ENCODE data around the gene CRLF1.

The CRLF1 gene

DNA sequence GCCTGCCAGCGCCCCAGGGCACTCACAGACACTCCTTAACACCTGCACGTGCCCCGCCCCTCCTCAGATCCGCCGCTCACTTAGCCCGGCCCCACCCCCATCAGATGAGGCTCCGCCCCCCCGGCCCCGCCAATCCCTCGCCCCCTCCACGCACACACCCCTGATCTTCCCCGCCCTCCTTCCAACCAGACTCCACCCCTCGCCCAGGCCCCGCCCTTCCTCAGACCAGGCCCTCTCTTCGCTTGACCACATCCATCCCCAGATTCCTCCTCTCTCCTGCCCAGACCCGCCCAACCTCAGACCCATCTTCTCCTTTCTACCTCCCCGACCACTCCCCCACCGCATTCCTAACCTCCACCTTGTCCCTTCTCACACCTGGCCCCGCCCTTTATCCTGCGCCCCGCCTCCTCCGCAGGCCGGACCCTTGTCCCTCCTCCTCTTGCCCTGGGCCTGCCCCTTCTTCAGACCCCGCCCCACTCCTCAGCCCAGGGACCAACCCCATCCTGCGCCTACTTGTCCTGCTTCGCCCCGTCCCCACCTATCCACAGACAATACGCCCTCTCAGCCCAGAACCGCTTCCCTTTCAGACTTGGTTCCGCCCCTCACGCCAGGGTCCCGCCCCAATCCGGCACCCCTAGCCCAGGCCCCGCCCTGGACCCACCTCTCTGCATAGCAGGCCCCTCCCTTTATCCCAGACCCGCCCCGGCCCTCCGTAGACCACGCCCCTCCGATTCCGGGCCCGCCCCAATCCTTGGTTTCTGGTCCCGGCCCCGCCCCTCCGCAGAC, 29.8 kb upstream of the CRLF1 start:
- DNase-seq: peak; percentile 95

GRCh38 chr19:18635831-18636182, 29.2 kb upstream of the CRLF1 start:
- no peak for DNase-seq

DNA sequence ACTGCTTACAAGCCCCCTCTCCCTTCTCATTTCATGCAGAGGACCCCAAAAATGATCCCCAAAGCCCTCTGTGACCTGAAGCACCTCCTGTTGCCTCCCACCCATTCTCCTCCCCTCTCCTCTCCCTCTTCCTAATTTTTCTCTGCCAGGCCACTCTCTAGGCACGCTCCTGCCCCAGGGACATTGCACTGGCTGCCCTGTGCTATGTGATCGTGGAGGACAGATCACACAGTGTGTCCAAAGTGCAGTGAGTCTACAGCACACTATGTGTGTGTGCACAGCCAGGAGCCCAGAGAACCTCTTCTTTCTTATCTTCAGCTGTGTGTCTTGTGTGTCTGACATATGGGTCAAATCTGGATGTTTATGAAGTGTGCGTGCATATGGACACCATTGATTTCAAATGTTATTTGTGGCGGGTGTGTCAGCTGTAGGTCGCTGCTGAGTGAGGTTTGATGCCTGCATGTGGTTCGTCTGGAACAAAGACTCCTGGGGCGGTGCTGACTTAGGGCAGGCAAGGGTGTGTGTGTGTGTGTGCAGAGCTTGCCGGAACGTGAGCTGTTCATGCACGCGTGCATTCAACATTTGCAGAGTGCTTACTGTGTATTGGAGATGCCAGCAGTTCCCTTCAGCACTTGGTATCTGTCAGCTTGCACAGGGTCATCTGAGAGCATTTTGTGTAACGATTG, 28.2 kb upstream of the CRLF1 start:
- no peak for DNase-seq

- no peak for DNase-seq
These were observed 26.7 kb upstream of the CRLF1 start for GRCh38 chr19:18633321-18633720.

- no peak for DNase-seq
These were observed 22.8 kb upstream of the CRLF1 start for GRCh38 chr19:18629166-18630088.

- DNase-seq: no peak
These were observed 20.3 kb upstream of the CRLF1 start for GRCh38 chr19:18626906-18627305.

GRCh38 chr19:18620902-18621301, 14.3 kb upstream of the CRLF1 start:
- no peak for DNase-seq

- no peak for DNase-seq
These were observed 13.7 kb upstream of the CRLF1 start for GRCh38 chr19:18620311-18620710.

GRCh38 chr19:18618236-18618635, 11.6 kb upstream of the CRLF1 start:
- no peak for DNase-seq

DNA sequence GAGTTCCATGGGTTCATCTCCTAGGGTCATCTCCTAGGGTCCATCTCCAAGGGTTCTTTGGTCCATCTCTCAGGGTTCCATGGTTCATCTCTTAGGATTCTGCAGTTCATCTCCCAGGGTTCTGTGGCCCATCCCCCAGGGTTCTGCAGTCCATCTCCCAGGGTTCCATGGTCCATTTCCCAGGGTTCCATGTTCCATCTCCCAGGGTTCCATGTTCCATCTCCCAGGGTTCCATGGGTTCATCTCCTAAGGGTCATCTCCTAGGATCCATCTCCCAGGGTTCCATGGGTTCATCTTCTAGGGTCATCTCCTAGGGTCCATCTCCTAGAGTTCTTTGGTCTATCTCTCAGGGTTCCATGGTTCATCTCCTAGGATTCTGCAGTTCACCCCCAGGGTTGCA, 11.0 kb upstream of the CRLF1 start:
- no peak for DNase-seq

GRCh38 chr19:18616023-18616422, 9.4 kb upstream of the CRLF1 start:
- DNase-seq: no peak

DNA sequence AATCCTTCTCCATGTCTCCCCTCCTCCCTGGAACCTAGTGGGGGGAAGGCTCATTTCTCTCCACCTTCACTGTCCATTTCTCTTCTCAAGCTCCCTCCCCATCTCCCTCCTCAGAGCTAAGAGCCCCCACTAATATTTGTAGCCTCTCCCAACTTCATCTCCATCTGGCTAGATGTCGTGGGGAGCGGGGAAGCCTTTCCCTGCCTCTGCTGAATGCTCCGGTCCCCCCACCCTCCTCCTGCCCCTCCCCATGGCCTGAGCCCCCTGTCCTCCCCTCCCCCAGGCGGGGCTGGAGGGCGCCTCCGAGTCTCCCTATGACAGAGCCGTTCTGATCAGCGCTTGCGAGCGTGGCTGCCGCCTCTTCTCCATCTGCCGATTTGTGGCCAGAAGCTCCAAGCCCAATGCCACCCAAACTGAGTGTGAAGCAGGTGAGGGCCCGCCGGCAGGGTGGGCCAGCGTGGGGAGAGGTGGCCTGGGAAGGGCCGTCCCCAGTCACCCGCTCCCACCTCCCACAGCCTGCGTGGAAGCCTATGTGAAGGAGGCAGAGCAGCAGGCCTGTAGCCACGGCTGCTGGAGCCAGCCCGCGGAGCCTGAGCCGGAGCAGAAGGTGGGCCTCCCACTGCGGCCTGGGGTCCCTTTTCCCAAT, 7.1 kb upstream of the CRLF1 start:
- no peak for DNase-seq

DNA sequence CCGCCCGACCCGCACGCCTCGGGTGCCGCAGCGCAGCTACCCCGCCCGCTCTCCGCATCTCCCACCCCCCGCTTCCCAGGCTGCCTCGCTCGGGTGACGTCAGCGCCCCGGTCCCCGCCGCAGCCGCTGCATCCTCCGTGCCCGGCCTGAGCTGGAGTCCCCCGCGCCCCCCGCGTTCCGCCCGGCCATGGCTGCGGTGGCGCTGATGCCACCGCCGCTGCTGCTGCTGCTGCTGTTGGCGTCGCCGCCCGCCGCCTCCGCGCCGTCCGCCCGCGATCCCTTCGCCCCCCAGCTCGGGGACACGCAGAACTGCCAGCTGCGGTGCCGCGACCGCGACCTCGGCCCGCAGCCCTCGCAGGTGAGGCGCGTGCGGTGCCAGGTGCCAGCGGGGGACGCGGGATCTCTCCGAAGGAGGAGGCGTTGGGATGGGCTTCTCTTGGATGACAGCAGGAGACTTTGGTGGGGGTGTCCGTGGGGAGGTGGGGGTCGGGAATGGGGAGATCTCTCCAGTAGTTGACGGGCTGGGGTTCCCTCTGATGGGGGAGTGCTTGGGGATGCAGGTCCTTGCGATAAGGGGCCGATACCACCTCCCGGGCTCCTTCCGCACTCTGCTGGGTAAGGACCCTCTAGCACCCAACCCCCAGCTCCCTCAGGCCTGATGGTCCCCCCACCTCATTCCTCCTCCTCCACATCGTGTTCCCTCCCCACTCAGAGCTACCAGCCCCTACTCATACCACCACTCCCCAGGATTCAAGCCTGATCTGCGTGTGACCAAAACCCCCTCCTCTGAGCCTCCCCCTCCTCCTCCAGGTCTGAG, 6.4 kb upstream of the CRLF1 start, which contains the start of gene TMEM59L:
Gene TMEM59L (plus strand): TSS at position 99 of the 817 bp plus-strand sequence. CDS start 89 bp downstream, at position 188.
- peak; percentile 41 for DNase-seq

- DNase-seq: no peak
These were observed 5.6 kb upstream of the CRLF1 start for GRCh38 chr19:18612051-18612771.

DNA sequence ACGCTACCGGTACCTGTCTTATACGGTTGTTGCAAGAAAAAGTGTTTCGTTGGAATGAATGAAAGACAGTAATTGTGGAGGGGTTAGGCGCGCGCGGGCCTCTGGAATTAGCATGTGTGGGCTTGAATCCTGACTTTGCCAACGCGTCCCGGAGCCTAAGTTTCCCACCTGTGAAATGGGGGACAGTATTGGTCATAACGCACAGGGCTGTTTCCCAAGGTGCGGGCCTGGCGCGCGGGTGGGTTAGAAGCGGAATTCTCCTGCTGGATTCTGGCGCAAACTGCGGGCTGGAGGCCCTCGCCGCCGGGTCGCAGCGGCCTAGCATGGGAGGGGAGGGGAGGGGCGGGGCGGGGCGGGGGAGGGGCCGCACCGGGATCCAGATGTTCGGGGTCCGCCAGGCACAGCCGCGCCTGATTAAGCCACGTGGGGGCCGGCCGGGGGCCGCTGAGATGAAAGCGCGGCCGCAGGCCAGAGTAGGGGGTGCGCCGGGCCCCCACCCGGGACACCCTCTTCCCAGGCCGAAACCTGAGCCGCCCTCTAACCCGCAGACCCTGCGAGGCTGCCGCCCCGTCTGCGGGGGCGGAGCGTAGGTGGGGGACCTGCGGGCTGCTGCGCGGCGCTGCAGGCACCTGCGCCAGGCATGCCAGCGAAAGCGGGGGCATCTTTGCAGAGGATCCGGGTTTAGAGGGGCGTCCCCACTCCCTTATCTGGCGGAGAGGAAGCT, 4.9 kb upstream of the CRLF1 start:
- no peak for DNase-seq

GRCh38 chr19:18610556-18611326, 4.1 kb upstream of the CRLF1 start:
- no peak for DNase-seq

DNA sequence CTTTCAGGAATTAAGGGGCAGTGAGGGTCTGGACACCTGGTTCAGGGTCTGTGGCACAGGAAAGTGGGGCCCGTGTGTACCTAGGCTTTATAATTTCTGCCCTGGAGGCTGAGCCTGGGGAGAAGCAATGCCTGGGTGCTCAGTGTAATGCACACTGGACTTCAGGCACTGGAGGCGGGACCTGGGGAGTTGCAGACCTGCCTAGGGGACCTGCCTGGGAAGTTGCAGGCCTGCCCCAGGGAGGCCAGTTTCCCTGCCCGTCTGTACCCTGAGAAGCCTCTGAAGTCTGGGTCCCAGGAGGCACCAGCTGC, 3.6 kb upstream of the CRLF1 start:
- no peak for DNase-seq

- DNase-seq: no peak
These were observed 3.1 kb upstream of the CRLF1 start for GRCh38 chr19:18609717-18610051.

DNA sequence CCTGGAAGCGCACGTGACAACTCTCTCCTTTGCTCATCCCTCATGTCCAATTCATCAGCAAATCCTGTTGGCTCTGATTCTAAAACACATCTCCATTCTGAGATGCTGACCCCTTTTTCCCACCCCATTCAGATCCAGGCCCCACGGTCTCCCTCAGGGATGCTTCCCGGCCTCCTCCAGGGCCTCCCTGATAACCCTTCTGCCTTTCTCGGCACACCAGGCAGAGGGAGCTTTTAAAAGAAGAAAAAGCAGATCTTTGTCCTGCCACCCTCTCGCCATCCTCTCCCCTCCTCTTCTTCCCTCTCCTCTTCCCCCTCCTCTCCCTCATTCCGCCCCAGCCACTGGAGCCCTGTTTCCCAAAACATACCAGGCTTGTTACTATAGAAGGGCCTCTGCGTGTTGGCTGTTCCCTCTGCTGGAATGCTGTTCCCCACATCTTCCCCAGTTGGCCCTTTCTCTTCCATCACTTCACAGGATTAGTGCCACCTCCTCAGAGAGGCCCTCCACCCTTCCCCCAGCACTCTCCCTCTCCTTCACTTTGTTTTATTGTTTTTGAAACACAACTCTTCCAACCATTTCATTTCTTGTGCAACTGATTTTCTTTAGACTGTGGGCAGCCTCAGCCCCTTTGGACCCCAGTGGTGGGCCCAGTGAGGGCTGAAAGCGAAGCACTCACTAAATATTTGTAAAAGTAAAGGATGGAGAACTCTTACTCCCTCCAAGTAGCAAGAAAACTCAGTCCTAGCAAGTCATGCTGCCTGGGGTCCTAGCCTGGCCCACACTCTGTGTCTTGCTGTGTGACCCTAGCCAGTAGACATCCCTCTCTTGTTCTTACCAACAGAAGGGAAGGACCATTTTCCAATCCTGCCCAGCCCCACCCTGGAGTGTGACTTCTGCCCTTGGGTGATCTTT, 2.5 kb upstream of the CRLF1 start:
- DNase-seq: no peak

Data from activated gamma-delta T cell (primary cell).